Adrenal gland (tissue), 12 donors: ENCODE data around the gene SRSF4. TPM values are rescaled to one million over a fixed set of nuclear protein-coding genes. Genes with fewer than 3 reads are reported as not detected.

ENCODE experiments used
- DNase-seq, 7 donors: peaks; one replicate each; pipeline ENCODE4 v3.0.0-alpha.2; 2019 to 2020
- H3K27ac ChIP-seq, 5 donors: fragments of 200-600 bp; sonication (generic) in 4 of 5; 1 replicate in 3 of 5; 2 replicates in 2 of 5; pipeline versions ENCODE4 v1.5.1 to v1.8.0; 2016 to 2020; ENCODE audit warnings: mild to moderate bottlenecking in 1 of 5
- H3K27me3 ChIP-seq: fragments of 200-600 bp; 2 replicates; pipeline ENCODE4 v1.8.0; 2021
- H3K36me3 ChIP-seq, 2 donors: fragments of 200-600 bp; replicated peaks in 1 of 2; 1 replicate in 1 of 2; 2 replicates in 1 of 2; pipeline versions ENCODE4 v1.5.1 to v1.8.0; 2018 to 2022
- H3K4me1 ChIP-seq, 2 donors: fragments of 200-600 bp; replicated peaks in 1 of 2; 1 replicate in 1 of 2; 2 replicates in 1 of 2; pipeline versions ENCODE4 v1.5.1 to v1.8.0; 2018 to 2021
- H3K4me3 ChIP-seq, 4 donors: fragments of 200-600 bp; sonication (generic) in 3 of 4; one replicate each; pipeline ENCODE4 v1.5.1; 2016 to 2018
- H3K9me3 ChIP-seq, 3 donors: fragments of 200-600 bp; sonication (generic) in 1 of 3; replicated peaks in 1 of 3; 1 replicate in 2 of 3; 2 replicates in 1 of 3; pipeline versions ENCODE4 v1.5.1 to v1.8.0; 2016 to 2021
- POLR2A ChIP-seq, 2 donors: fragments of 450-650 bp; IDR thresholded peaks; one replicate each; pipeline ENCODE4 v1.6.1; 2017; ENCODE audit warnings: antibody characterized with exemption in 2 of 2, mild to moderate bottlenecking in 2 of 2, moderate library complexity in 1 of 2
- WGBS, 4 donors: extraction: QIAGEN DNeasy Blood & Tissue Kit in 2 of 4; methylation state at CpG; one replicate each; pipeline versions ENCODE4 v1.1.5 to v1.1.7; 2013 to 2017; 5-methylcytosine and 5-hydroxymethylcytosine counted together
- intact Hi-C, 2 donors: fragments of 100-400 bp; cut with DNase I; formaldehyde crosslinking; loops; one replicate each; pipeline versions ENCODE4 v1.14.1 to v1.15.0; 2022 to 2023
- polyA plus RNA-seq, 3 donors: library from polyadenylated mRNA; stranded (reverse); fragments of 200-250 nt in 2 of 3; fragments of 350-450 nt in 1 of 3; fragmentation: Illumina TruSeq in 1 of 3; extraction: RNeasy Lipid Tissue Mini Kit (QIAGEN cat#74804) in 1 of 3; gene quantifications; one replicate each; pipeline ENCODE4 v1.2.3, GENCODE V29; 2013 to 2014
- total RNA-seq, 9 donors: library from RNA; depleted of rRNA in 4 of 9; stranded (reverse); fragments of >200 nt in 4 of 9; fragments of 120-200 nt in 1 of 9; fragmentation: NEBNext Ultra II Directional in 1 of 9; extraction: Animal tissue kit (Norgen Biotek cat#: 25700) in 1 of 9; gene quantifications; one replicate each; pipeline versions ENCODE4 v1.1.0 to v1.2.4, GENCODE V29; 2013 to 2023
- TF ChIP-seq, protein P1 (sequence below), 6 experiments: fragments of 450-650 bp in 4 of 6; fragments of 200-600 bp in 2 of 6; sonication (generic) in 1 of 6; IDR thresholded peaks; 1 replicate in 5 of 6; 2 replicates in 1 of 6; pipeline versions ENCODE4 v1.5.1 to v1.8.0; 2016 to 2021; ENCODE audit warnings: antibody characterized with exemption in 6 of 6, mild to moderate bottlenecking in 2 of 6, moderate library complexity in 1 of 6
- donor health status: healthy with polysubstance abuse.
- donor health status: Bipolar disorder and iron deficiency.
- donor health status: DM: yes; HTN: yes; CAD: no.
- donor health status: DM: no; HTN: no; CAD: no.
- donor health status: DM: no; HTN: no; CAD: no.
- donor health status: DM: yes; HTN: yes; CAD: no.

SRSF4 gene
- total and polyA plus RNA-seq, 12 donors = 35.1 to 120 (median 55.4) TPM

DNA sequence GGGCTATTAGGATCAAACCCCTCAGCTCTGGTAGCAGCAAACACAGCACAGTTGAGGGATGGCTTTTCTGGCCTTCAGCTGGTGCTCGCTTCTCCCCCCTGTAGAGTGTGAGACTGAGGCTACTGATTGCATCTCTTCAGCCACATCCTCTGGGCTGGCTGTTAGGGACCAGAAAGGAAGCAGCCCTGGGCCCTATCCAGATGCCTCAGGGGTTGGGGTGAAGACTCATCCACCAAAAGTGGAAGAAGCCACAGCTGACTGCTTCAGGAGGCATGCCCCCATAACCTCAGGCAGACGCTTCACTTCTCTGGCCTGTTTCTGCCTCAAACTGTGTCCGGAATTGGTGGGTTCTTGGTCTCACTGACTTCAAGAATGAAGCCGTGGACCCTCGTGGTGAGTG lies 51.8 kb downstream of the SRSF4 start:
- Histone ChIP-seq H3K9me3 (no peaks in the 10 kb centered on the region), H3K27me3 (no peaks in the 10 kb centered on the region), H3K27ac (no peak overlapping the region), H3K36me3 (no peaks in the 10 kb centered on the region), H3K4me3 (no peak overlapping the region), H3K4me1 (peaks cover under 1 to 3% of the 10 kb centered on the region in 2 donors)
- intact Hi-C loops = loop anchor here in 1 of 2 donors (10.0 kb wide), 1 partner anchor 245 kb away; no protein-coding TSS in a partner anchor
- no peak for TF ChIP-seq POLR2A (IDR thresholded peaks at IDR 0.05)
- TF ChIP-seq, protein P1, sequence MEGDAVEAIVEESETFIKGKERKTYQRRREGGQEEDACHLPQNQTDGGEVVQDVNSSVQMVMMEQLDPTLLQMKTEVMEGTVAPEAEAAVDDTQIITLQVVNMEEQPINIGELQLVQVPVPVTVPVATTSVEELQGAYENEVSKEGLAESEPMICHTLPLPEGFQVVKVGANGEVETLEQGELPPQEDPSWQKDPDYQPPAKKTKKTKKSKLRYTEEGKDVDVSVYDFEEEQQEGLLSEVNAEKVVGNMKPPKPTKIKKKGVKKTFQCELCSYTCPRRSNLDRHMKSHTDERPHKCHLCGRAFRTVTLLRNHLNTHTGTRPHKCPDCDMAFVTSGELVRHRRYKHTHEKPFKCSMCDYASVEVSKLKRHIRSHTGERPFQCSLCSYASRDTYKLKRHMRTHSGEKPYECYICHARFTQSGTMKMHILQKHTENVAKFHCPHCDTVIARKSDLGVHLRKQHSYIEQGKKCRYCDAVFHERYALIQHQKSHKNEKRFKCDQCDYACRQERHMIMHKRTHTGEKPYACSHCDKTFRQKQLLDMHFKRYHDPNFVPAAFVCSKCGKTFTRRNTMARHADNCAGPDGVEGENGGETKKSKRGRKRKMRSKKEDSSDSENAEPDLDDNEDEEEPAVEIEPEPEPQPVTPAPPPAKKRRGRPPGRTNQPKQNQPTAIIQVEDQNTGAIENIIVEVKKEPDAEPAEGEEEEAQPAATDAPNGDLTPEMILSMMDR (IDR thresholded peaks at IDR 0.05) = no peak
- no peak for DNase-seq
- WGBS, 4 donors = 78 to 86% (median 80%) methylated on average over 5 of the region's 5 CpGs

- intact Hi-C loops = loop anchor here in 1 of 2 donors (10.0 kb wide), 1 partner anchor 244 kb away; no protein-coding TSS in a partner anchor
- H3K9me3 ChIP-seq = no peaks in the 10 kb centered on the region
- TF ChIP-seq POLR2A (IDR thresholded peaks at IDR 0.05) = no peak
- TF ChIP-seq, protein P1 (IDR thresholded peaks at IDR 0.05) = no peak
- no peak for DNase-seq
- H3K36me3 ChIP-seq = no peaks in the 10 kb centered on the region
- no peak overlapping the region for H3K4me3 ChIP-seq
- H3K27ac ChIP-seq = no peak overlapping the region
- H3K27me3 ChIP-seq = no peaks in the 10 kb centered on the region
- peaks cover 6 to 9% of the 10 kb centered on the region in 2 donors for H3K4me1 ChIP-seq
- WGBS, 4 donors = 82 to 95% (median 90%) methylated on average over 4 to 6 of the region's 6 CpGs
Measured at GRCh38 chr1:29128739-29129138, 53.0 kb downstream of the SRSF4 start.

GRCh38 chr1:29126198-29126597 lies 55.5 kb downstream of the SRSF4 start:
- Histone ChIP-seq H3K4me1 (peaks cover 22 to 27% of the 10 kb centered on the region in 2 donors), H3K9me3 (no peaks in the 10 kb centered on the region), H3K36me3 (no peaks in the 10 kb centered on the region), H3K4me3 (no peak overlapping the region), H3K27ac (no peak overlapping the region), H3K27me3 (peaks cover 12% of the 10 kb centered on the region)
- no peak for DNase-seq
- 95 to 100% (median 96%) methylated on average over 6 of the region's 6 CpGs for WGBS, 4 donors
- TF ChIP-seq, protein P1 (IDR thresholded peaks at IDR 0.05) = no peak
- no peak for TF ChIP-seq POLR2A (IDR thresholded peaks at IDR 0.05)
- intact Hi-C loops = loop anchor here in 1 of 2 donors (10.0 kb wide), 1 partner anchor 241 kb away; no protein-coding TSS in a partner anchor

DNA sequence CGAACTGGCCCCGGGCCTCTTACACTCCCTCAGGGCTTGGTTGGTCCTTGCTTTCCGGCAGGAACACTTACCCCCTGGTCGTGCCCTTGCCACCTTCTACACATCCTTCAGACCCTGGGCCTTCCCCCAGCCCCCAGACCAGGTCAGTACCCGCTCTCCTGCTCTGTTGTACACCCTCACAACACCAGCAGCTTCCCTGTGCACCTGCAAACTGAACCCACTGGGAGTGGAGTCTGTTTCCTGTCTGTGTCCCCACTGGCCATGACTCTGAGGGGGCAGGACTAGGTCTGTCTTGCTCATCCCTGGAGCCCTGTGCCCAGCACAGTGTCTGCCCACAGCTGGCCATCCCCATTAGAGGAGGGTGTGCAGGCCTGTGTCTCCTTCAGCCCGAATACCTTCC lies 55.9 kb downstream of the SRSF4 start:
- Histone ChIP-seq H3K27ac (no peak overlapping the region), H3K27me3 (peaks cover 12% of the 10 kb centered on the region), H3K36me3 (no peaks in the 10 kb centered on the region), H3K9me3 (no peaks in the 10 kb centered on the region), H3K4me1 (peaks cover 22 to 27% of the 10 kb centered on the region in 2 donors), H3K4me3 (no peak overlapping the region)
- DNase-seq = no peak
- intact Hi-C loops = loop anchor here in 1 of 2 donors (10.0 kb wide), 1 partner anchor 241 kb away; no protein-coding TSS in a partner anchor
- TF ChIP-seq, protein P1 (IDR thresholded peaks at IDR 0.05) = no peak
- no peak for TF ChIP-seq POLR2A (IDR thresholded peaks at IDR 0.05)
- WGBS, 4 donors = 88 to 96% (median 90%) methylated on average over 6 of the region's 6 CpGs
